GM21737 (cell line): ENCODE results near the gene WDR5.
"Not testable (repeated sequence)": the region's sequence is repeated elsewhere in the genome, so short reads cannot be mapped to it uniquely, and the experiment has no call there.

Source experiments
- ATAC-seq: cut with Tn5 transposase; IDR thresholded peaks from one replicate; pipeline ENCODE4 v1.9.1; 2021; ENCODE audit warnings: mild to moderate bottlenecking, moderate library complexity; ENCODE audit not compliant: unreplicated experiment

Gene WDR5

GRCh38 chr9:134135343-134136117 is at the start of gene WDR5:
Gene WDR5 (plus strand): TSS chr9:134136082. CDS start chr9:134139878, 3,796 bp downstream.
- ATAC-seq = peak; percentile 52

- ATAC-seq = no peak
Measured at GRCh38 chr9:134088063-134088725, 47.7 kb upstream of the WDR5 start.

GRCh38 chr9:134089972-134090371 is 45.9 kb upstream of the WDR5 start:
- no peak for ATAC-seq

GRCh38 chr9:134099123-134099761 is 36.6 kb upstream of the WDR5 start:
- no peak for ATAC-seq

GRCh38 chr9:134100040-134100439 is 35.8 kb upstream of the WDR5 start:
- ATAC-seq = no peak

- not testable (repeated sequence) for ATAC-seq
Measured at GRCh38 chr9:134101133-134101532, 34.7 kb upstream of the WDR5 start.

- no peak for ATAC-seq
Measured at GRCh38 chr9:134101623-134102149, 34.2 kb upstream of the WDR5 start.

GRCh38 chr9:134103391-134103998 is 32.4 kb upstream of the WDR5 start:
- ATAC-seq = no peak

GRCh38 chr9:134111064-134111463 is 24.8 kb upstream of the WDR5 start:
- ATAC-seq = no peak

GRCh38 chr9:134112561-134112960 is 23.3 kb upstream of the WDR5 start:
- no peak for ATAC-seq

GRCh38 chr9:134118972-134119371 is 16.9 kb upstream of the WDR5 start:
- not testable (repeated sequence) for ATAC-seq

GRCh38 chr9:134123764-134124128 is 12.1 kb upstream of the WDR5 start:
- no peak for ATAC-seq

- no peak for ATAC-seq
Measured at GRCh38 chr9:134125413-134126095, 10.3 kb upstream of the WDR5 start.

- no peak for ATAC-seq
Measured at GRCh38 chr9:134126373-134126772, 9.5 kb upstream of the WDR5 start.

- no peak for ATAC-seq
Measured at GRCh38 chr9:134127065-134127580, 8.8 kb upstream of the WDR5 start.

GRCh38 chr9:134127616-134128015 is 8.3 kb upstream of the WDR5 start:
- ATAC-seq = no peak

GRCh38 chr9:134128727-134129679 is 6.9 kb upstream of the WDR5 start:
- ATAC-seq = no peak

- ATAC-seq = no peak
Measured at GRCh38 chr9:134130503-134131375, 5.1 kb upstream of the WDR5 start.
